ENCODE data around the gene RPL36A.

RPL36A gene

GRCh38 chrX:101393530-101394305 lies 2.9 kb downstream of the RPL36A start:
- DNase-seq: no peak

- DNase-seq: no peak
These were observed 3.6 kb downstream of the RPL36A start for GRCh38 chrX:101394372-101394771.

- no peak for DNase-seq
These were observed 5.0 kb downstream of the RPL36A start for GRCh38 chrX:101395789-101396188.

- no peak for DNase-seq
These were observed 7.0 kb downstream of the RPL36A start for GRCh38 chrX:101397779-101398178.

- DNase-seq: no peak
These were observed 7.9 kb downstream of the RPL36A start for GRCh38 chrX:101398694-101399093.

GRCh38 chrX:101399825-101400224 lies 9.0 kb downstream of the RPL36A start:
- DNase-seq: no peak

- DNase-seq: no peak
These were observed 16.4 kb downstream of the RPL36A start for GRCh38 chrX:101407167-101407747.

GRCh38 chrX:101407748-101408531 lies 17.1 kb downstream of the RPL36A start, which contains the start of the genes GLA and HNRNPH2:
Gene GLA (minus strand): TSS chrX:101407925. CDS start chrX:101407903, 22 bp downstream.
Gene HNRNPH2 (plus strand): TSS chrX:101408222. CDS start chrX:101411989, 3,767 bp downstream.
- DNase-seq: peak; percentile 84 to 89

GRCh38 chrX:101408532-101408841 lies 17.7 kb downstream of the RPL36A start:
- no peak for DNase-seq

- no peak for DNase-seq
These were observed 18.2 kb downstream of the RPL36A start for GRCh38 chrX:101409043-101409442.

- DNase-seq: no peak
These were observed 19.6 kb downstream of the RPL36A start for GRCh38 chrX:101410461-101410860.

GRCh38 chrX:101411984-101412383 lies 21.2 kb downstream of the RPL36A start:
- no peak for DNase-seq

- no peak for DNase-seq
These were observed 24.7 kb downstream of the RPL36A start for GRCh38 chrX:101415180-101416145.

- no peak for DNase-seq
These were observed 25.9 kb downstream of the RPL36A start for GRCh38 chrX:101416691-101417090.

GRCh38 chrX:101417190-101417589 lies 26.4 kb downstream of the RPL36A start:
- DNase-seq: no peak

- peak; percentile 45 to 57 for DNase-seq
These were observed 27.4 kb downstream of the RPL36A start for GRCh38 chrX:101417981-101418841.

- no peak for DNase-seq
These were observed 28.7 kb downstream of the RPL36A start for GRCh38 chrX:101419489-101419888.

GRCh38 chrX:101427954-101428353 lies 37.1 kb downstream of the RPL36A start:
- no peak for DNase-seq

GRCh38 chrX:101429934-101430333 lies 39.1 kb downstream of the RPL36A start:
- DNase-seq: no peak

- DNase-seq: no peak
These were observed 39.8 kb downstream of the RPL36A start for GRCh38 chrX:101430457-101431078.

- no peak for DNase-seq
These were observed 51.3 kb downstream of the RPL36A start for GRCh38 chrX:101442085-101442484.
